HepG2 (cell line): ENCODE results near the gene PSMB10. TPM values are rescaled to one million over a fixed set of nuclear protein-coding genes. Genes with fewer than 3 reads are reported as not detected.

Experiments
- ATAC-seq: fragments of 200-7000 bp; cut with Tn5 transposase; 3 replicates; pipeline ENCODE4 v1.9.1; 2020; ENCODE audit warnings: mild to moderate bottlenecking, moderate library complexity
- BruUV-seq: library from RNA; stranded (reverse); fragments of 400-500 nt; replicated peaks from 2 replicates; lab custom pipeline; 2021; lab: Mats Ljungman, UMichigan
- CTCF ChIA-PET: fragments of 300-600 bp; formaldehyde crosslinking; extraction: SDS; loops from one replicate; lab custom pipeline; 2021; ENCODE audit warnings: low total read pairs, inconsistent platforms, low intra/inter-chr PET ratio; lab: Yijun Ruan, JAX
- POLR2A ChIA-PET: fragments of 350-600 bp; sonication (Branson Sonifier 250); formaldehyde crosslinking; loops from one replicate; lab custom pipeline; 2020; ENCODE audit warnings: antibody characterized with exemption, inconsistent platforms; lab: Yijun Ruan, JAX
- DNase-seq: peaks from one replicate; pipeline ENCODE4 v3.0.0-alpha.2; 2015; ENCODE audit warnings: low spot score
- FAIRE-seq: peaks from 3 replicates; lab custom pipeline; 2011; peaks lifted over from hg19 to GRCh38; lab: Jason Lieb, UNC
- H2AFZ ChIP-seq: one replicate; pipeline ENCODE4 v1.6.1; 2011; ENCODE audit warnings: low read length, inconsistent platforms
- H3K27ac ChIP-seq: fragments of 300-600 bp; 3 replicates; pipeline ENCODE4 v1.8.0; 2011; ENCODE audit warnings: mixed run types, mild to moderate bottlenecking, mixed read lengths, low read length, inconsistent platforms; ENCODE audit not compliant: insufficient read depth; ENCODE audit errors: extremely low read length
- H3K27me3 ChIP-seq, 2 experiments: fragments of 200-600 bp in 1 of 2; 2 replicates in 1 of 2; 3 replicates in 1 of 2; pipeline versions ENCODE4 v1.6.0 to v1.8.0; 2011; ENCODE audit warnings: low read length in 2 of 2, mild to moderate bottlenecking in 2 of 2, moderate library complexity in 2 of 2, inconsistent platforms in 1 of 2; ENCODE audit not compliant: insufficient read depth in 2 of 2, control insufficient read depth in 1 of 2
- H3K36me3 ChIP-seq, 2 experiments: fragments of 200-600 bp in 1 of 2; replicated peaks in 1 of 2; 2 replicates in 1 of 2; 3 replicates in 1 of 2; pipeline versions ENCODE4 v1.5.1 to v1.8.0; 2011; ENCODE audit warnings: low read length in 2 of 2, inconsistent platforms in 1 of 2; ENCODE audit not compliant: insufficient read depth in 2 of 2, control insufficient read depth in 1 of 2
- H3K4me1 ChIP-seq: 2 replicates; pipeline ENCODE4 v1.5.1; 2012; ENCODE audit warnings: low read length, inconsistent platforms; ENCODE audit not compliant: insufficient read depth
- H3K4me2 ChIP-seq: 2 replicates; pipeline ENCODE4 v1.6.0; 2011; ENCODE audit warnings: low read depth, low read length, inconsistent platforms
- H3K4me3 ChIP-seq, 3 experiments: fragments of 200-600 bp in 1 of 3; sonication (generic), shearing (Covaris generic) in 1 of 3; replicated peaks in 1 of 3; 2 replicates each; pipeline ENCODE4 v1.5.1; 2011 to 2016; ENCODE audit warnings: low read length in 3 of 3, inconsistent platforms in 2 of 3, low read depth in 2 of 3, mild to moderate bottlenecking in 2 of 3, control low read depth in 1 of 3, mixed read lengths in 1 of 3; ENCODE audit not compliant: insufficient read depth in 1 of 3
- H3K79me2 ChIP-seq: one replicate; pipeline ENCODE4 v1.6.1; 2011; ENCODE audit warnings: low read length, inconsistent platforms; ENCODE audit not compliant: insufficient read depth
- H3K9ac ChIP-seq: 2 replicates; pipeline ENCODE4 v1.6.0; 2011; ENCODE audit warnings: mild to moderate bottlenecking, low read depth, low read length, inconsistent platforms; ENCODE audit not compliant: insufficient read depth
- H3K9me3 ChIP-seq: 2 replicates; pipeline ENCODE4 v1.5.1; 2012; ENCODE audit warnings: mild to moderate bottlenecking, low read length
- H4K20me1 ChIP-seq: 2 replicates; pipeline ENCODE4 v1.6.0; 2011; ENCODE audit warnings: inconsistent platforms, mild to moderate bottlenecking, low read length, moderate library complexity; ENCODE audit not compliant: insufficient read depth
- ARNT2 ChIP-seq: sonication (generic); formaldehyde crosslinking; IDR thresholded peaks from 2 replicates; pipeline ENCODE4 v1.8.0; 2022; ENCODE audit warnings: mild to moderate bottlenecking, low read depth, missing genetic modification reagents, moderate library complexity
- CENPBD1 ChIP-seq: sonication (generic); formaldehyde crosslinking; IDR thresholded peaks from 2 replicates; pipeline ENCODE4 v1.8.0; 2022; ENCODE audit warnings: missing genetic modification reagents, low read depth, mild to moderate bottlenecking, borderline replicate concordance
- GPN1 ChIP-seq: sonication (generic); formaldehyde crosslinking; IDR thresholded peaks from 2 replicates; pipeline ENCODE4 v1.5.1; 2020; ENCODE audit warnings: missing genetic modification reagents, borderline replicate concordance
- KDM5B ChIP-seq: sonication (generic); formaldehyde crosslinking; IDR thresholded peaks from 2 replicates; pipeline ENCODE4 v1.4.0; 2020; ENCODE audit warnings: missing genetic modification reagents, mild to moderate bottlenecking, borderline replicate concordance
- MTA1 ChIP-seq: sonication (generic); formaldehyde crosslinking; IDR thresholded peaks from 2 replicates; pipeline ENCODE4 v1.4.0; 2020; ENCODE audit warnings: missing genetic modification reagents, mild to moderate bottlenecking, borderline replicate concordance
- REL ChIP-seq: sonication (generic); formaldehyde crosslinking; conservative IDR thresholded peaks from 2 replicates; pipeline ENCODE4 v1.8.0; 2022; ENCODE audit warnings: mild to moderate bottlenecking, missing genetic modification reagents, moderate library complexity
- SIX1 ChIP-seq: sonication (generic); formaldehyde crosslinking; IDR thresholded peaks from 2 replicates; pipeline ENCODE4 v1.4.0; 2020; ENCODE audit warnings: missing genetic modification reagents, borderline replicate concordance
- XBP1 ChIP-seq: sonication (generic); formaldehyde crosslinking; IDR thresholded peaks from 2 replicates; pipeline ENCODE4 v1.5.0; 2020; ENCODE audit warnings: missing genetic modification reagents
- ZFX ChIP-seq: sonication (generic); formaldehyde crosslinking; IDR thresholded peaks from 2 replicates; pipeline ENCODE4 v1.4.0; 2020; ENCODE audit warnings: mild to moderate bottlenecking, low read depth, missing genetic modification reagents, moderate library complexity
- ZFY ChIP-seq: sonication (generic); formaldehyde crosslinking; IDR thresholded peaks from 2 replicates; pipeline ENCODE4 v1.4.0; 2020; ENCODE audit warnings: missing genetic modification reagents
- ZMAT3 ChIP-seq: sonication (generic); formaldehyde crosslinking; conservative IDR thresholded peaks from 2 replicates; pipeline ENCODE4 v1.7.0; 2021; ENCODE audit warnings: missing genetic modification reagents
- ZNF616 ChIP-seq: sonication (generic); formaldehyde crosslinking; IDR thresholded peaks from 2 replicates; pipeline ENCODE4 v1.5.0; 2020; ENCODE audit warnings: low read depth, mild to moderate bottlenecking, missing genetic modification reagents
- WGBS: methylation state at CpG from one replicate; pipeline ENCODE4 v1.1.6; 2017; ENCODE audit warnings: low lambda C conversion rate; 5-methylcytosine and 5-hydroxymethylcytosine counted together
- in situ Hi-C: cut with HindIII; loops from 2 replicates; pipeline ENCODE4 v1.10.0; 2017; ENCODE audit warnings: low pct_unique_long_range_greater_than_20kb; ENCODE audit not compliant: extremely low pct_ligation_motif_present
- intact Hi-C: fragments of 100-400 bp; cut with micrococcal nuclease; formaldehyde crosslinking; loops from one replicate; pipeline ENCODE4 v1.10.0; 2022; ENCODE audit not compliant: unreplicated experiment
- polyA plus RNA-seq, 8 experiments: library from polyadenylated mRNA; depleted of rRNA in 3 of 8; stranded (reverse) in 7 of 8; unstranded in 1 of 8; fragments of >200 nt; fragmentation: Illumina TruSeq in 4 of 8; extraction: Trizol in 4 of 8; gene quantifications; 2 replicates each; pipeline versions ENCODE4 v1.2.1 to v1.2.3, GENCODE V29; 2011 to 2016; ENCODE audit warnings: low read depth in 4 of 8, missing spikeins in 1 of 8, mixed read lengths in 1 of 8; ENCODE audit not compliant: insufficient read depth in 1 of 8
- total RNA-seq, 5 experiments: library from RNA; depleted of rRNA; stranded (reverse); fragments of >200 nt; fragmentation: Illumina TruSeq; extraction: Trizol; gene quantifications; 2 replicates each; pipeline ENCODE4 v1.2.3, GENCODE V29; 2016; ENCODE audit warnings: low read depth in 1 of 5
- TF ChIP-seq, protein P1 (sequence below): sonication (generic); formaldehyde crosslinking; IDR thresholded peaks from 2 replicates; pipeline ENCODE4 v1.4.0; 2020; ENCODE audit warnings: missing genetic modification reagents
- TF ChIP-seq, protein P2 (sequence below): sonication (generic); formaldehyde crosslinking; conservative IDR thresholded peaks from 2 replicates; pipeline ENCODE4 v1.5.0; 2020; ENCODE audit warnings: missing genetic modification reagents
- TF ChIP-seq, protein P3 (sequence below): sonication (generic); formaldehyde crosslinking; IDR thresholded peaks from 2 replicates; pipeline ENCODE4 v1.4.0; 2020; ENCODE audit warnings: low read depth, missing genetic modification reagents

PSMB10 gene
- total and polyA plus RNA-seq, 2 of the 13 experiments (the other 11 are each of a cell fraction or from before 2014, with no cell fraction given) = 12.7 to 65.9 TPM

DNA sequence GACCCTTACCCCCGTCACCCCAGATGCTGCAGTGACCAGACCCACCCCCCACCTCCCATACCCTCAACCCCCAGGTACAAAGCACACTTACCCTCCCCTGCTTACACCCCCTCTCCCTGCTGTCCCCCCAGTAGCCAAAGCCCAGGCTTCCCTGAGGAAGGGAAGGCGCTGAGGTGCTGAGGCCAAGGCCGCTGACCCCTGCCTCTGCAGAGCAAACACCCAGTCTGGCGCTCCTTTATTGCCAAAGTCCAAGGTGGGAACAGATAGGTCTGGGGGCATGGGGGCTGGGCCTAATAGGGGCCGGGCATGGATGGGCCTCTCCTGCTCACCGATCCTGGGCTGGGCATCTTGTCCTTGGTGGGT is 6.6 kb upstream of the PSMB10 start:
- no peaks in the 10 kb centered on the region for H3K9me3 ChIP-seq
- POLR2A ChIA-PET = interaction anchor here (0.8 to 13.6 kb wide), 21 partner anchors 8 to 321 kb away, joined by 3 to 226 read pairs (median 7); partner anchors contain the start of genes ACD, CTRL, DDX28 and DPEP2
- in situ Hi-C loops = loop anchor here (5.0 kb wide), 1 partner anchor 99 kb away; no protein-coding TSS in a partner anchor
- peak overlapping the region; percentile 61 for H3K9ac ChIP-seq
- BruUV-seq = no TSS peak
- no peak overlapping the region for H2AFZ ChIP-seq
- DNase-seq (peak; percentile 88), ATAC-seq (peak; percentile 64), FAIRE-seq (peak; percentile 96)
- WGBS = 0% methylated on average over 6 of the region's 6 CpGs
- peaks cover 52% of the 10 kb centered on the region for H3K4me1 ChIP-seq
- CTCF ChIA-PET = interaction anchor here (1.3 kb wide), 1 partner anchor 98 kb away, joined by 5 read pairs; no protein-coding TSS in a partner anchor
- peak overlapping the region; percentile 72 for H3K4me2 ChIP-seq
- peaks cover 31 to 47% of the 10 kb centered on the region in 2 experiments for H3K36me3 ChIP-seq
- intact Hi-C loops = loop anchor here (1.0 to 2.0 kb wide), 3 partner anchors 8 to 98 kb away; partner anchors contain the start of gene SLC12A4
- peak overlapping the region; percentile 85 for H3K27ac ChIP-seq
- peak overlapping the region; percentile 35 to 65 (median 55); a peak in 5 of 6 replicates for H3K4me3 ChIP-seq
- no peaks in the 10 kb centered on the region for H3K79me2 ChIP-seq
- H4K20me1 ChIP-seq = peaks cover 17% of the 10 kb centered on the region; the same call in 1 of the 2 replicates
- H3K27me3 ChIP-seq = no peaks in the 10 kb centered on the region
- TF ChIP-seq ZFY (CRISPR knock-in tag) (peak; percentile 4; the same call in 1 of the 2 replicates), SIX1 (CRISPR knock-in tag) (no peak), XBP1 (CRISPR knock-in tag) (no peak), KDM5B (CRISPR knock-in tag) (0 out of 2 replicates have a peak, but pooled peaks have one; percentile 7), CENPBD1 (CRISPR knock-in tag) (no peak), REL (CRISPR knock-in tag) (peak; percentile 64; the same call in 1 of the 2 replicates), ZMAT3 (CRISPR knock-in tag) (0 out of 2 replicates have a peak, but pooled peaks have one; percentile 2), ARNT2 (CRISPR knock-in tag) (no peak), GPN1 (CRISPR knock-in tag) (no peak), ZFX (CRISPR knock-in tag) (peak; percentile 60; the same call in 1 of the 2 replicates), MTA1 (peak; percentile 99), ZNF616 (CRISPR knock-in tag) (no peak)
- TF ChIP-seq, protein P1, sequence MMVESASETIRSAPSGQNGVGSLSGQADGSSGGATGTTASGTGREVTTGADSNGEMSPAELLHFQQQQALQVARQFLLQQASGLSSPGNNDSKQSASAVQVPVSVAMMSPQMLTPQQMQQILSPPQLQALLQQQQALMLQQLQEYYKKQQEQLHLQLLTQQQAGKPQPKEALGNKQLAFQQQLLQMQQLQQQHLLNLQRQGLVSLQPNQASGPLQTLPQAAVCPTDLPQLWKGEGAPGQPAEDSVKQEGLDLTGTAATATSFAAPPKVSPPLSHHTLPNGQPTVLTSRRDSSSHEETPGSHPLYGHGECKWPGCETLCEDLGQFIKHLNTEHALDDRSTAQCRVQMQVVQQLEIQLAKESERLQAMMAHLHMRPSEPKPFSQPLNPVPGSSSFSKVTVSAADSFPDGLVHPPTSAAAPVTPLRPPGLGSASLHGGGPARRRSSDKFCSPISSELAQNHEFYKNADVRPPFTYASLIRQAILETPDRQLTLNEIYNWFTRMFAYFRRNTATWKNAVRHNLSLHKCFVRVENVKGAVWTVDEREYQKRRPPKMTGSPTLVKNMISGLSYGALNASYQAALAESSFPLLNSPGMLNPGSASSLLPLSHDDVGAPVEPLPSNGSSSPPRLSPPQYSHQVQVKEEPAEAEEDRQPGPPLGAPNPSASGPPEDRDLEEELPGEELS = no peak
- TF ChIP-seq, protein P2, sequence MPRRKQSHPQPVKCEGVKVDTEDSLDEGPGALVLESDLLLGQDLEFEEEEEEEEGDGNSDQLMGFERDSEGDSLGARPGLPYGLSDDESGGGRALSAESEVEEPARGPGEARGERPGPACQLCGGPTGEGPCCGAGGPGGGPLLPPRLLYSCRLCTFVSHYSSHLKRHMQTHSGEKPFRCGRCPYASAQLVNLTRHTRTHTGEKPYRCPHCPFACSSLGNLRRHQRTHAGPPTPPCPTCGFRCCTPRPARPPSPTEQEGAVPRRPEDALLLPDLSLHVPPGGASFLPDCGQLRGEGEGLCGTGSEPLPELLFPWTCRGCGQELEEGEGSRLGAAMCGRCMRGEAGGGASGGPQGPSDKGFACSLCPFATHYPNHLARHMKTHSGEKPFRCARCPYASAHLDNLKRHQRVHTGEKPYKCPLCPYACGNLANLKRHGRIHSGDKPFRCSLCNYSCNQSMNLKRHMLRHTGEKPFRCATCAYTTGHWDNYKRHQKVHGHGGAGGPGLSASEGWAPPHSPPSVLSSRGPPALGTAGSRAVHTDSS (CRISPR knock-in tag) = no peak
- TF ChIP-seq, protein P3, sequence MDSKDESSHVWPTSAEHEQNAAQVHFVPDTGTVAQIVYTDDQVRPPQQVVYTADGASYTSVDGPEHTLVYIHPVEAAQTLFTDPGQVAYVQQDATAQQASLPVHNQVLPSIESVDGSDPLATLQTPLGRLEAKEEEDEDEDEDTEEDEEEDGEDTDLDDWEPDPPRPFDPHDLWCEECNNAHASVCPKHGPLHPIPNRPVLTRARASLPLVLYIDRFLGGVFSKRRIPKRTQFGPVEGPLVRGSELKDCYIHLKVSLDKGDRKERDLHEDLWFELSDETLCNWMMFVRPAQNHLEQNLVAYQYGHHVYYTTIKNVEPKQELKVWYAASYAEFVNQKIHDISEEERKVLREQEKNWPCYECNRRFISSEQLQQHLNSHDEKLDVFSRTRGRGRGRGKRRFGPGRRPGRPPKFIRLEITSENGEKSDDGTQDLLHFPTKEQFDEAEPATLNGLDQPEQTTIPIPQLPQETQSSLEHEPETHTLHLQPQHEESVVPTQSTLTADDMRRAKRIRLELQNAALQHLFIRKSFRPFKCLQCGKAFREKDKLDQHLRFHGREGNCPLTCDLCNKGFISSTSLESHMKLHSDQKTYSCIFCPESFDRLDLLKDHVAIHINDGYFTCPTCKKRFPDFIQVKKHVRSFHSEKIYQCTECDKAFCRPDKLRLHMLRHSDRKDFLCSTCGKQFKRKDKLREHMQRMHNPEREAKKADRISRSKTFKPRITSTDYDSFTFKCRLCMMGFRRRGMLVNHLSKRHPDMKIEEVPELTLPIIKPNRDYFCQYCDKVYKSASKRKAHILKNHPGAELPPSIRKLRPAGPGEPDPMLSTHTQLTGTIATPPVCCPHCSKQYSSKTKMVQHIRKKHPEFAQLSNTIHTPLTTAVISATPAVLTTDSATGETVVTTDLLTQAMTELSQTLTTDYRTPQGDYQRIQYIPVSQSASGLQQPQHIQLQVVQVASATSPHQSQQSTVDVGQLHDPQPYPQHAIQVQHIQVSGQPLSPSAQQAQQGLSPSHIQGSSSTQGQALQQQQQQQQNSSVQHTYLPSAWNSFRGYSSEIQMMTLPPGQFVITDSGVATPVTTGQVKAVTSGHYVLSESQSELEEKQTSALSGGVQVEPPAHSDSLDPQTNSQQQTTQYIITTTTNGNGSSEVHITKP = no peak
